ENCODE results near the gene TLR5. TPM values are rescaled to one million over a fixed set of nuclear protein-coding genes. Genes with fewer than 3 reads are reported as not detected.
A peak's percentile ranks its signal among the peaks of the same experiment; 100 is the strongest.

TLR5 gene
- total and polyA plus RNA-seq, 2 donors (not counting 1 experiment from before 2014, with no cell fraction given) = 0.17 to 0.19 TPM

- Histone ChIP-seq H3K79me2 (ENCODE audit: control insufficient read depth, insufficient read depth, low read length) (no peaks in the 10 kb centered on the region), H3K4me1 (ENCODE audit: control insufficient read depth, extremely low read depth, insufficient read depth, low read length) (peaks cover 2% of the 10 kb centered on the region), H3K4me2 (ENCODE audit: extremely low read depth, insufficient read depth, low read length) (no peak overlapping the region), H3K27me3 (ENCODE audit: control insufficient read depth, insufficient read depth, low read length) (peaks cover 7% of the 10 kb centered on the region), H3K9me3 (ENCODE audit: control insufficient read depth, insufficient read depth, low read depth, low read length) (no peaks in the 10 kb centered on the region), H3K9ac (ENCODE audit: insufficient read depth, low read length) (no peak overlapping the region), H2AFZ (ENCODE audit: low read length) (no peak overlapping the region), H4K20me1 (ENCODE audit: control insufficient read depth, extremely low read depth, insufficient read depth, low read length) (no peaks in the 10 kb centered on the region), H3K36me3 (ENCODE audit: control insufficient read depth, insufficient read depth, low read length) (no peaks in the 10 kb centered on the region), H3K4me3 (replicated peaks in 1 of 4; ENCODE audit: control extremely low read depth in 1 of 4, insufficient read depth in 1 of 4, low read depth in 3 of 4, low read length in 4 of 4) (no peak overlapping the region), H3K27ac (ENCODE audit: insufficient read depth, low read length) (no peak overlapping the region)
- DNase-seq (ENCODE audit: low read depth in 2 of 2) = peak; percentile 46 to 85
- TF ChIP-seq EZH2 (IDR thresholded peaks at IDR 0.05; ENCODE audit: low read length, missing control alignments) (no peak), CTCF (conservative IDR thresholded peaks at IDR 0.05 in 1 of 2, IDR thresholded peaks at IDR 0.05 in 1 of 2; ENCODE audit: low read depth in 1 of 2, low read length in 2 of 2) (no peak)
Observed at GRCh38 chr1:223137455-223138085, 5.5 kb downstream of the TLR5 start.

- H3K27ac ChIP-seq (ENCODE audit: insufficient read depth, low read length) = no peak overlapping the region
- DNase-seq (ENCODE audit: low read depth in 2 of 2) = no peak
- no peak overlapping the region for H3K9ac ChIP-seq (ENCODE audit: insufficient read depth, low read length)
- H3K4me2 ChIP-seq (ENCODE audit: extremely low read depth, insufficient read depth, low read length) = no peak overlapping the region
- H3K79me2 ChIP-seq (ENCODE audit: control insufficient read depth, insufficient read depth, low read length) = no peaks in the 10 kb centered on the region
- H3K9me3 ChIP-seq (ENCODE audit: control insufficient read depth, insufficient read depth, low read depth, low read length) = no peaks in the 10 kb centered on the region
- H4K20me1 ChIP-seq (ENCODE audit: control insufficient read depth, extremely low read depth, insufficient read depth, low read length) = no peaks in the 10 kb centered on the region
- H2AFZ ChIP-seq (ENCODE audit: low read length) = no peak overlapping the region
- H3K4me1 ChIP-seq (ENCODE audit: control insufficient read depth, extremely low read depth, insufficient read depth, low read length) = peaks cover 2% of the 10 kb centered on the region
- TF ChIP-seq CTCF (conservative IDR thresholded peaks at IDR 0.05 in 1 of 2, IDR thresholded peaks at IDR 0.05 in 1 of 2; ENCODE audit: low read depth in 1 of 2, low read length in 2 of 2) (no peak), EZH2 (IDR thresholded peaks at IDR 0.05; ENCODE audit: low read length, missing control alignments) (no peak)
- no peaks in the 10 kb centered on the region for H3K36me3 ChIP-seq (ENCODE audit: control insufficient read depth, insufficient read depth, low read length)
- no peak overlapping the region for H3K4me3 ChIP-seq (replicated peaks in 1 of 4; ENCODE audit: control extremely low read depth in 1 of 4, insufficient read depth in 1 of 4, low read depth in 3 of 4, low read length in 4 of 4)
- peaks cover 7% of the 10 kb centered on the region for H3K27me3 ChIP-seq (ENCODE audit: control insufficient read depth, insufficient read depth, low read length)
Observed at GRCh38 chr1:223136086-223136485, 7.0 kb downstream of the TLR5 start.

GRCh38 chr1:223135176-223135942 lies 7.7 kb downstream of the TLR5 start:
- H3K79me2 ChIP-seq (ENCODE audit: control insufficient read depth, insufficient read depth, low read length) = no peaks in the 10 kb centered on the region
- H2AFZ ChIP-seq (ENCODE audit: low read length) = no peak overlapping the region
- DNase-seq (ENCODE audit: low read depth in 2 of 2) = peak; percentile 39 to 83
- H3K4me2 ChIP-seq (ENCODE audit: extremely low read depth, insufficient read depth, low read length) = no peak overlapping the region
- no peak overlapping the region for H3K27ac ChIP-seq (ENCODE audit: insufficient read depth, low read length)
- H3K27me3 ChIP-seq (ENCODE audit: control insufficient read depth, insufficient read depth, low read length) = peaks cover 7% of the 10 kb centered on the region
- H3K4me1 ChIP-seq (ENCODE audit: control insufficient read depth, extremely low read depth, insufficient read depth, low read length) = peaks cover 2% of the 10 kb centered on the region
- no peak overlapping the region for H3K9ac ChIP-seq (ENCODE audit: insufficient read depth, low read length)
- H3K4me3 ChIP-seq (replicated peaks in 1 of 4; ENCODE audit: control extremely low read depth in 1 of 4, insufficient read depth in 1 of 4, low read depth in 3 of 4, low read length in 4 of 4) = no peak overlapping the region
- no peak for TF ChIP-seq EZH2 (IDR thresholded peaks at IDR 0.05; ENCODE audit: low read length, missing control alignments)
- no peak for TF ChIP-seq CTCF (conservative IDR thresholded peaks at IDR 0.05 in 1 of 2, IDR thresholded peaks at IDR 0.05 in 1 of 2; ENCODE audit: low read depth in 1 of 2, low read length in 2 of 2)
- H4K20me1 ChIP-seq (ENCODE audit: control insufficient read depth, extremely low read depth, insufficient read depth, low read length) = no peaks in the 10 kb centered on the region
- H3K36me3 ChIP-seq (ENCODE audit: control insufficient read depth, insufficient read depth, low read length) = no peaks in the 10 kb centered on the region
- H3K9me3 ChIP-seq (ENCODE audit: control insufficient read depth, insufficient read depth, low read depth, low read length) = no peaks in the 10 kb centered on the region
